SK-N-SH (cell line): ENCODE results near the gene MYOZ2. TPM values are rescaled to one million over a fixed set of nuclear protein-coding genes. Genes with fewer than 3 reads are reported as not detected.

ENCODE experiments used
- CTCF ChIA-PET: fragments of 300-600, 350-600 bp; formaldehyde crosslinking; extraction: SDS; loops from one replicate; lab custom pipeline; 2021; lab: Yijun Ruan, JAX
- POLR2A ChIA-PET: fragments of 350-600 bp; sonication (Branson Sonifier 250); formaldehyde crosslinking; extraction: SDS; loops from one replicate; lab custom pipeline; 2020; ENCODE audit warnings: antibody characterized with exemption, inconsistent platforms; lab: Yijun Ruan, JAX
- DNase-seq: peaks from one replicate; pipeline ENCODE4 v3.0.0; 2012
- H2AFZ ChIP-seq: fragments of 200-600 bp; sonication (generic); 2 replicates; pipeline ENCODE4 v1.8.1; 2016; ENCODE audit warnings: antibody characterized with exemption, mild to moderate bottlenecking, low read depth
- H3F3A ChIP-seq: fragments of 200-600 bp; sonication (generic); replicated peaks from 2 replicates; pipeline ENCODE3; 2016; ENCODE audit warnings: antibody characterized with exemption, mild to moderate bottlenecking; ENCODE audit not compliant: insufficient read depth
- H3K27ac ChIP-seq, 2 experiments: fragments of 200-500 bp in 1 of 2; fragments of 200-600 bp in 1 of 2; sonication (Bioruptor generic) in 1 of 2; sonication (generic), shearing (Covaris generic) in 1 of 2; 2 replicates each; pipeline versions ENCODE4 v1.5.1 to v1.6.1; 2014 to 2016; ENCODE audit warnings: low read depth in 2 of 2, inconsistent platforms in 1 of 2, low read length in 1 of 2, mild to moderate bottlenecking in 1 of 2, mixed read lengths in 1 of 2
- H3K27me3 ChIP-seq: fragments of 200-600 bp; sonication (generic), shearing (Covaris generic); 2 replicates; pipeline ENCODE4 v1.6.1; 2016; ENCODE audit warnings: mixed run types; ENCODE audit not compliant: insufficient read depth
- H3K36me3 ChIP-seq, 2 experiments: fragments of 200-500 bp in 1 of 2; fragments of 200-600 bp in 1 of 2; sonication (Bioruptor generic) in 1 of 2; sonication (generic) in 1 of 2; replicated peaks in 1 of 2; 2 replicates each; pipeline versions ENCODE3 to v1.5.1; 2014 to 2016; ENCODE audit warnings: low read length in 1 of 2, mild to moderate bottlenecking in 1 of 2; ENCODE audit not compliant: insufficient read depth in 2 of 2, control insufficient read depth in 1 of 2
- H3K4me1 ChIP-seq, 2 experiments: fragments of 200-500 bp in 1 of 2; fragments of 200-600 bp in 1 of 2; sonication (Bioruptor generic) in 1 of 2; sonication (generic), shearing (Covaris generic) in 1 of 2; 2 replicates each; pipeline versions ENCODE4 v1.5.1 to v1.6.1; 2014 to 2016; ENCODE audit warnings: low read depth in 1 of 2, low read length in 1 of 2, mixed run types in 1 of 2; ENCODE audit not compliant: insufficient read depth in 2 of 2, control insufficient read depth in 1 of 2
- H3K4me2 ChIP-seq: fragments of 200-600 bp; sonication (generic), shearing (Covaris generic); 2 replicates; pipeline ENCODE4 v1.6.1; 2017; ENCODE audit warnings: mixed run types
- H3K4me3 ChIP-seq, 2 experiments: fragments of 200-500 bp in 1 of 2; fragments of 200-600 bp in 1 of 2; sonication (Bioruptor generic) in 1 of 2; sonication (generic), shearing (Covaris generic) in 1 of 2; 2 replicates each; pipeline versions ENCODE4 v1.5.1 to v1.8.1; 2014 to 2016; ENCODE audit warnings: low read depth in 2 of 2, inconsistent platforms in 1 of 2, low read length in 1 of 2, mild to moderate bottlenecking in 1 of 2, mixed read lengths in 1 of 2, moderate library complexity in 1 of 2
- H3K79me2 ChIP-seq: fragments of 200-600 bp; sonication (generic); 2 replicates; pipeline ENCODE4 v1.8.1; 2017; ENCODE audit warnings: mild to moderate bottlenecking; ENCODE audit not compliant: insufficient read depth
- H3K9ac ChIP-seq: fragments of 200-600 bp; sonication (generic); 2 replicates; pipeline ENCODE4 v1.6.1; 2017; ENCODE audit warnings: mixed run types
- H3K9me2 ChIP-seq: fragments of 200-600 bp; sonication (generic); 2 replicates; pipeline ENCODE4 v1.6.1; 2017; ENCODE audit warnings: mixed run types
- H3K9me3 ChIP-seq: fragments of 200-600 bp; sonication (generic); 2 replicates; pipeline ENCODE4 v1.6.1; 2017; ENCODE audit warnings: mixed run types, mild to moderate bottlenecking, moderate library complexity
- H4K20me1 ChIP-seq: fragments of 200-600 bp; sonication (generic); 2 replicates; pipeline ENCODE4 v1.6.1; 2017; ENCODE audit warnings: mild to moderate bottlenecking, mixed run types; ENCODE audit not compliant: insufficient read depth
- CHD2 ChIP-seq: fragments of 150-350 bp; IDR thresholded peaks from 2 replicates; pipeline ENCODE4 v1.6.1; 2018; ENCODE audit warnings: low read length; ENCODE audit not compliant: partially characterized antibody
- EP300 ChIP-seq, 2 experiments: IDR thresholded peaks; 2 replicates each; pipeline versions ENCODE4 v1.4.0 to v1.6.1; 2012; ENCODE audit warnings: borderline replicate concordance in 1 of 2, low read depth in 1 of 2, low read length in 1 of 2
- GABPA ChIP-seq: IDR thresholded peaks from 2 replicates; pipeline ENCODE4 v1.4.0; 2012; ENCODE audit warnings: low read depth, mild to moderate bottlenecking
- GATA2 ChIP-seq: sonication (generic); formaldehyde crosslinking; IDR thresholded peaks from 2 replicates; pipeline ENCODE4 v1.5.0; 2020; ENCODE audit warnings: mild to moderate bottlenecking, missing genetic modification reagents
- MEF2A ChIP-seq: IDR thresholded peaks from 2 replicates; pipeline ENCODE4 v1.4.0; 2012; ENCODE audit warnings: low read depth, borderline replicate concordance
- NRF1 ChIP-seq: IDR thresholded peaks from 2 replicates; pipeline ENCODE4 v1.6.1; 2012; ENCODE audit warnings: low read depth, mild to moderate bottlenecking, low read length
- RCOR1 ChIP-seq: fragments of 150-350 bp; IDR thresholded peaks from 2 replicates; pipeline ENCODE4 v1.6.1; 2017; ENCODE audit warnings: antibody characterized with exemption, low read length
- RXRA ChIP-seq: IDR thresholded peaks from 2 replicates; pipeline ENCODE4 v1.4.0; 2012; ENCODE audit warnings: low read depth, mild to moderate bottlenecking, borderline replicate concordance
- SMC3 ChIP-seq: IDR thresholded peaks from 2 replicates; pipeline ENCODE4 v1.6.1; 2012; ENCODE audit warnings: low read depth, low read length, improper control_type of control experiment
- TEAD4 ChIP-seq: IDR thresholded peaks from 2 replicates; pipeline ENCODE4 v1.4.0; 2012; ENCODE audit warnings: mild to moderate bottlenecking, borderline replicate concordance; ENCODE audit not compliant: insufficient read depth
- WGBS: methylation state at CpG from one replicate; pipeline ENCODE4 v1.1.6; 2017; ENCODE audit warnings: low lambda C conversion rate; 5-methylcytosine and 5-hydroxymethylcytosine counted together
- polyA plus RNA-seq, 3 experiments: library from polyadenylated mRNA; depleted of rRNA; stranded (reverse); fragments of >200 nt; gene quantifications; 2 replicates each; pipeline ENCODE4 v1.2.3, GENCODE V29; 2012
- TF ChIP-seq, protein P1 (sequence below): IDR thresholded peaks from 2 replicates; pipeline ENCODE4; 2012
- TF ChIP-seq, protein P2 (sequence below): IDR thresholded peaks from 2 replicates; pipeline ENCODE4 v1.4.0; 2012; ENCODE audit warnings: low read depth
- TF ChIP-seq, protein P3 (sequence below): fragments of 150-350 bp; IDR thresholded peaks from 2 replicates; pipeline ENCODE4 v1.6.1; 2016; ENCODE audit warnings: mild to moderate bottlenecking, low read depth, low read length
- TF ChIP-seq, protein P4 (sequence below): fragments of 150-350 bp; IDR thresholded peaks from 2 replicates; pipeline ENCODE4 v1.6.1; 2017; ENCODE audit warnings: antibody characterized with exemption, low read length, low read depth, borderline replicate concordance
- TF ChIP-seq, protein P5 (sequence below): IDR thresholded peaks from 2 replicates; pipeline ENCODE4 v1.4.0; 2012; ENCODE audit warnings: low read depth, borderline replicate concordance
- TF ChIP-seq, protein P6 (sequence below): IDR thresholded peaks from 2 replicates; pipeline ENCODE4 v1.4.0; 2012; ENCODE audit warnings: low read depth, borderline replicate concordance

MYOZ2 gene
- polyA plus RNA-seq, 1 of the 3 experiments (the other 2 are of a cell fraction): 0.26 TPM

DNA sequence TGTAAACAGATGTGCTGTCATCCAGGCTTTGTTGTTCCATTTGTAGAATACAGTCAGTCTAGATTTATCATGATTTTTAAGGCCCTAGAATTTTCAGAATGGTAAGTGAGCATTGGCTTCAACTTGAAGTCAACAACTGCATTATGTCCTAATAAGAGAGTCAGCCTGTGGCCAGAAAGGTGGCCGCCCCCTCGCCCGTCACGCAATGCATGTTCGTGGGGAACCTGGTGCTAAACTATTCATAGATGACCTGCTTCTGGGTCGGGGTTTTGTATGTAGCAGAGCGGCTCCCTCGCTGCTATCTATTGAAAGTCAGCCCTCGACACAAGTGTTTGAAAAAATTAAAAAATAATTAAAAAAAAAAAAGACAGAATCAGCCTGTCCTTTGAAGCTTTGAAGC is 101.6 kb downstream of the MYOZ2 start:
- CTCF ChIA-PET: interaction anchor here (1.0 to 1.6 kb wide), 2 partner anchors 9 to 195 kb away, joined by 3 to 4 read pairs; no protein-coding TSS in a partner anchor
- TF ChIP-seq NRF1 (no peak), MEF2A (no peak), TEAD4 (no peak), SMC3 (no peak), GABPA (no peak), RCOR1 (no peak), EP300 (IDR thresholded peaks at IDR 0.05; ENCODE audit: borderline replicate concordance in 1 of 2, low read depth in 1 of 2, low read length in 1 of 2) (no peak), RXRA (no peak), GATA2 (CRISPR knock-in tag) (no peak), CHD2 (no peak)
- TF ChIP-seq, protein P1, sequence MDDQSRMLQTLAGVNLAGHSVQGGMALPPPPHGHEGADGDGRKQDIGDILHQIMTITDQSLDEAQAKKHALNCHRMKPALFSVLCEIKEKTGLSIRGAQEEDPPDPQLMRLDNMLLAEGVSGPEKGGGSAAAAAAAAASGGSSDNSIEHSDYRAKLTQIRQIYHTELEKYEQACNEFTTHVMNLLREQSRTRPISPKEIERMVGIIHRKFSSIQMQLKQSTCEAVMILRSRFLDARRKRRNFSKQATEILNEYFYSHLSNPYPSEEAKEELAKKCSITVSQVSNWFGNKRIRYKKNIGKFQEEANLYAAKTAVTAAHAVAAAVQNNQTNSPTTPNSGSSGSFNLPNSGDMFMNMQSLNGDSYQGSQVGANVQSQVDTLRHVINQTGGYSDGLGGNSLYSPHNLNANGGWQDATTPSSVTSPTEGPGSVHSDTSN: no peak
- TF ChIP-seq, protein P2, sequence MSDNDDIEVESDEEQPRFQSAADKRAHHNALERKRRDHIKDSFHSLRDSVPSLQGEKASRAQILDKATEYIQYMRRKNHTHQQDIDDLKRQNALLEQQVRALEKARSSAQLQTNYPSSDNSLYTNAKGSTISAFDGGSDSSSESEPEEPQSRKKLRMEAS: no peak
- TF ChIP-seq, protein P3, sequence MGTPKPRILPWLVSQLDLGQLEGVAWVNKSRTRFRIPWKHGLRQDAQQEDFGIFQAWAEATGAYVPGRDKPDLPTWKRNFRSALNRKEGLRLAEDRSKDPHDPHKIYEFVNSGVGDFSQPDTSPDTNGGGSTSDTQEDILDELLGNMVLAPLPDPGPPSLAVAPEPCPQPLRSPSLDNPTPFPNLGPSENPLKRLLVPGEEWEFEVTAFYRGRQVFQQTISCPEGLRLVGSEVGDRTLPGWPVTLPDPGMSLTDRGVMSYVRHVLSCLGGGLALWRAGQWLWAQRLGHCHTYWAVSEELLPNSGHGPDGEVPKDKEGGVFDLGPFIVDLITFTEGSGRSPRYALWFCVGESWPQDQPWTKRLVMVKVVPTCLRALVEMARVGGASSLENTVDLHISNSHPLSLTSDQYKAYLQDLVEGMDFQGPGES: no peak
- TF ChIP-seq, protein P4, sequence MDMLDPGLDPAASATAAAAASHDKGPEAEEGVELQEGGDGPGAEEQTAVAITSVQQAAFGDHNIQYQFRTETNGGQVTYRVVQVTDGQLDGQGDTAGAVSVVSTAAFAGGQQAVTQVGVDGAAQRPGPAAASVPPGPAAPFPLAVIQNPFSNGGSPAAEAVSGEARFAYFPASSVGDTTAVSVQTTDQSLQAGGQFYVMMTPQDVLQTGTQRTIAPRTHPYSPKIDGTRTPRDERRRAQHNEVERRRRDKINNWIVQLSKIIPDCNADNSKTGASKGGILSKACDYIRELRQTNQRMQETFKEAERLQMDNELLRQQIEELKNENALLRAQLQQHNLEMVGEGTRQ: no peak
- TF ChIP-seq, protein P5, sequence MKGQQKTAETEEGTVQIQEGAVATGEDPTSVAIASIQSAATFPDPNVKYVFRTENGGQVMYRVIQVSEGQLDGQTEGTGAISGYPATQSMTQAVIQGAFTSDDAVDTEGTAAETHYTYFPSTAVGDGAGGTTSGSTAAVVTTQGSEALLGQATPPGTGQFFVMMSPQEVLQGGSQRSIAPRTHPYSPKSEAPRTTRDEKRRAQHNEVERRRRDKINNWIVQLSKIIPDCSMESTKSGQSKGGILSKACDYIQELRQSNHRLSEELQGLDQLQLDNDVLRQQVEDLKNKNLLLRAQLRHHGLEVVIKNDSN: no peak
- TF ChIP-seq, protein P6, sequence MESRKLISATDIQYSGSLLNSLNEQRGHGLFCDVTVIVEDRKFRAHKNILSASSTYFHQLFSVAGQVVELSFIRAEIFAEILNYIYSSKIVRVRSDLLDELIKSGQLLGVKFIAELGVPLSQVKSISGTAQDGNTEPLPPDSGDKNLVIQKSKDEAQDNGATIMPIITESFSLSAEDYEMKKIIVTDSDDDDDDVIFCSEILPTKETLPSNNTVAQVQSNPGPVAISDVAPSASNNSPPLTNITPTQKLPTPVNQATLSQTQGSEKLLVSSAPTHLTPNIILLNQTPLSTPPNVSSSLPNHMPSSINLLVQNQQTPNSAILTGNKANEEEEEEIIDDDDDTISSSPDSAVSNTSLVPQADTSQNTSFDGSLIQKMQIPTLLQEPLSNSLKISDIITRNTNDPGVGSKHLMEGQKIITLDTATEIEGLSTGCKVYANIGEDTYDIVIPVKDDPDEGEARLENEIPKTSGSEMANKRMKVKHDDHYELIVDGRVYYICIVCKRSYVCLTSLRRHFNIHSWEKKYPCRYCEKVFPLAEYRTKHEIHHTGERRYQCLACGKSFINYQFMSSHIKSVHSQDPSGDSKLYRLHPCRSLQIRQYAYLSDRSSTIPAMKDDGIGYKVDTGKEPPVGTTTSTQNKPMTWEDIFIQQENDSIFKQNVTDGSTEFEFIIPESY: no peak
- POLR2A ChIA-PET: no interaction called here

More for the DNA sequence above, 101.6 kb downstream of the MYOZ2 start:
- peaks cover 16 to 22% of the 10 kb centered on the region in 2 experiments for H3K36me3 ChIP-seq
- H3K79me2 ChIP-seq: peaks cover 19% of the 10 kb centered on the region
- no peaks in the 10 kb centered on the region for H4K20me1 ChIP-seq
- H3K4me2 ChIP-seq: no peak overlapping the region
- H3K4me3 ChIP-seq: no peak overlapping the region
- H2AFZ ChIP-seq: no peak overlapping the region
- H3F3A ChIP-seq: no peaks in the 10 kb centered on the region
- H3K27ac ChIP-seq: no peak overlapping the region
- no peak overlapping the region for H3K9ac ChIP-seq
- H3K9me2 ChIP-seq: no peaks in the 10 kb centered on the region
- whole genome bisulfite sequencing: 93% methylated on average over 9 of the region's 9 CpGs
- no peak for DNase-seq
- no peaks in the 10 kb centered on the region for H3K9me3 ChIP-seq
- H3K27me3 ChIP-seq: no peaks in the 10 kb centered on the region
- H3K4me1 ChIP-seq: peaks cover 7 to 8% of the 10 kb centered on the region in 2 experiments; a peak in 3 of 4 replicates

Other genes with a start within 250 kb of the MYOZ2 start
- 7.2 and 10.8 TPM in 2 replicates for gene SYNPO2, start 247.0 kb upstream of the MYOZ2 start, polyA plus RNA-seq (2012; rRNA removed)
- 8.1 and 14.9 TPM in 2 replicates for gene USP53, start 76.9 kb downstream of the MYOZ2 start, polyA plus RNA-seq (2012; rRNA removed)
- gene FABP2, start 186.3 kb downstream of the MYOZ2 start, polyA plus RNA-seq (2012; rRNA removed): not detected in 2 replicates